ENCODE data around the gene FAM124B.
"Not testable (repeated sequence)": the region's sequence is repeated elsewhere in the genome, so short reads cannot be mapped to it uniquely, and the experiment has no call there.

The FAM124B gene

DNA sequence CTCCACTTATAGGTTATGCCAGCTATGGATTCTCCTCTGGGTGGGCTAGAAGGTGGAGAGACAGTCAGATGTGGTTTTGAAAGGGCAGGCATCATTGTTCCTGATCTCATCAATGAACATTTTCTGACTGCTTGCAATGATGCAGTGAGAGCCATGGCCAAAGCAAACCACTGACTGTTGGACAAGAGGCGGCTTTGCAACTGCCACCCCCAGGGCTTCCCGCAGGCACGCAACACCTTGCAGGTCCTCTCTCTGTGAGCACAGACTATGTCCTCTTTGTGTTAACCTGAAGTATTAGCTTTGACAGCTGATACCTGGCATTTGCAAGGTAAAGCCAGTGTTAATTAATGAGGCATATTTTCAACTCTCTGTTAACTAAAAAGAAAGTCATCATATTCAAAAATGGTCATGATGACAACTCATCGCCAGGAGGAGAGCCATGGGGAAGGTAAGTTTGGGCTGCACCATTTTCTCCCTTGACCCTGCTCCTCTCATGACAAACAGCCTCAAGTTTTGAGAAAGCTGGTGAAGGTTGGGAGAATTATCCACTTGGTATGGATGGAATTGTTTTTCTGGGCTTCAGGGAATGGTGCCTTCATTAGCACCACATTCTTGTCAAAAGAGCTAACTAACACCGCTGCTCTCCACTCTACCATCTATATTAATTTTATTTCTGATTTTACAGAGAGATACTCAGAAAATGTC, 14.9 kb upstream of the FAM124B start:
- no peak for DNase-seq

DNA sequence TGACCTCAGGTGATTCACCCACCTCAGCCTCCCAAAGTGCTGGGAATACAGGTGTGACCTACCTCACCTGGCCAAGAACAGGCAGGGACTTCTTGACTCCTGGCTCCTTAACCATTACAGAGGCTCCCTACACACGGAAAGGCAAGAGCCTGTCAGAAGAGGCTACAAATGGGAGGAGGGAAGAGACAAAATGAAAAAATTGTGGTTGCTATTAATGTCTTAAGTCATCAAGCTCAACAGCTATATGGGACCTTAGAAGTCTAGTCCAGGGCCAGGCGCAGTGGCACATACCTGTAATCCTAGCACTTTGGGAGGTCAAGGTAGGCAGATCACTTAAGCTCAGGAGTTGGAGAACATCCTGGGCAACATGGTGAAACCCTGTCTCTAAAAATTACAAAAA, 11.5 kb upstream of the FAM124B start:
- no peak for DNase-seq

DNA sequence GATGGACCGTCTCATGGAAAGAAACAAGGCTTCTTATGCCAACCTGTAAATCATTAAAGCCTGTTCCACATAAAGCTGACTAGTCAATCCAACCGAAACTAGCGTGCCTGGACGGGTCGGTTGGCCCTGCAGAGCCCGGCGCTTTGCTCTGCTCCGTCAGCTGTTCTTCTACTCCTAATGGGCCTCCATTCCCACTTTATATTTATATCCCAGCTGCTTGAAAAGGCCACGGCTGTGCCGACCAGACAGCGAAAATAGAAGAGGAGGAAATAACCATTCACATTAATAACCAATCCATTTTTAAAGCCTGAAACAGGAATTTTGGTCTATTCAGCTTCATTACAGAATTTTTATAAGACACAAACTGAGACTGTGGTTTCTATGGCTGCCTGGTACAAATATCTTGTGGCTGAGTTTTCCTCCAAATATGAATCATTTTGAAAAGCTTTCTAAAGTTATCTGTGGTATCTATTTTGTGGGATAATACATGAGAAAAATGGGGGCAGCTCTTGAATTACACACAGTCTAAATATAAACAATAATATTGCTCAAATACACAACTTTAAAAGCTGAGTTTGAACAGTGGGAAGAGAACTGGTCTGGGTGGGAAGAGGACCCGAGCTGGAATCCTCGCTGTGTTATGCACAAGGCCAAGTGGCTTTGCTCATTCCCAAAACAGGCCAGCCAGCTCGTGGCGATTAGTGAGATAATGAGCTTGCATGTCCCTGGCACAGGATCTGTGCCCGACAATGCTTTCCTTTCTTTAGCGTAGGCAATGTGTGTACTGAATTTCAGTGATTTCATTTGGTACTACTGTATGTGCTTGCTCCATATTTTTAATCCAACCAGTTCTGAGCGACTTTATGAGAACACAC, 10.5 kb upstream of the FAM124B start:
- peak in 25 of 58 donors; percentile 4 to 44 (median 17) for DNase-seq

DNA sequence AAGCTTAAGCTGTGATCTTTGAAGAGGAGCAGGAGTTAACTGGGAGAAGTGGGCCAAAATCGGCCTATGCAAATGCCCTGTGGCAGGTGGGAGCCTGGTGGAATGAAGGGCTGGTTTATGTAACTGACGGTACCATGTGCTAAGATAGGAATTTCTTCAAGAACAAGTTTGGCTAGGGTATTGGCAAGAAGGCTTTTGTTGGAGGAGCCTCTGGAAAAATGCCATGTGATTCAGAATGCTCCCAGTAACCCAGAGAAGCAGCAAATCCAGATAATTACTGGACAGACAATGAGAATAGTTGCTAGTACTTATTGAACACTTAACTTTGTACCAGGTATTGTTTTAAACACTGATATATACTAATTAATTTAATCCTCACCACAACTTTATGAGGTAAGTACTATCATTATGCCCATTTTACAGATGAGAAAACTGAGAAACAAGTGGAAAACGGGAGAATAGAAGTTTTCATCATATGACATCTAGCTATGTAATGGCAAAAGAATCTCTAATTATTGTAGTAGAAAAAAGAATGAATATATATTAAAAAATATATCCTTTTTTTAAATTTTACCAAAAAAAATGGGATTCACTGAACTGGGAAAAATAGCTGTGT, 9.1 kb upstream of the FAM124B start:
- DNase-seq = no peak

DNA sequence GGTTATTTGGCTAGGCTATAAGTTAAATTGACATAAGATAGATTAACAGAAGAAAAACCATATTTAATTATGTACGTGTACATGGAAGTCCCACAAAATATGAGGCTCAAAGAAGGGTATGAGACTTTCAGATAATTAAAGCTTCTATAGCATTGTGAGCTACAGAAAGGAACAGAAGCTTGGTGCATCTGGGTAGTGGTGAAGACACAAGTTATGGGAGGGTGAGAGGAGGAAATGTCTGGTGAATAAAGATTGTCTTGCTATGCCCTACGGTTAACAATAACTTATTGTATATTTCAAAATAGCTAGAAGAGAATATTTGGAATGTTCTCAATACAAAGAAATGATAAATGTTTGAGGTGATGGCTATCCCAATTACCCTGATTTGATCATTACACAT, 6.8 kb upstream of the FAM124B start:
- DNase-seq = no peak

DNA sequence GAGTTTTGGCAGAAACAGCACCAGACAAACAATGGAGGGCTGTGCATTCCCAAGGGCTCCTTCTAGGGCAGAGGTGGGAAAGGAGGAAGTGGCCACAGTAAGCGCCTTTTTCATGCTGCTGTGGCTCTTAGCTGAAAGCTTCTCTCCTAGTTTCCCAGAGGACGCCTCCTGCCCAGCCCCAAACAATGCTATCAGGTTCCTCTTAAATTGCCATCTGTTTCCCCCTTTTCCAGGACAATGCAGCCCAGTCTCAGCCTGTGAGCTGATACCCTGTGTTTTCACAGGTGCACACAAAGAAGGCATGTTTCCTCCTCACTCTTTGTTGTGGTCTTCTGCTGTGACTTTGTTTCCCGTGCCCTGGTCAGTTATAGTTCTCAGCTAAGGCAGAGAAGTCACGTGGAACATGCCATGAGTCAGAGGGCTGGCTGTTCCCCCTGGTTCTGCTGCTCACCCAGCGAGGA, 5.4 kb upstream of the FAM124B start:
- no peak for DNase-seq

DNA sequence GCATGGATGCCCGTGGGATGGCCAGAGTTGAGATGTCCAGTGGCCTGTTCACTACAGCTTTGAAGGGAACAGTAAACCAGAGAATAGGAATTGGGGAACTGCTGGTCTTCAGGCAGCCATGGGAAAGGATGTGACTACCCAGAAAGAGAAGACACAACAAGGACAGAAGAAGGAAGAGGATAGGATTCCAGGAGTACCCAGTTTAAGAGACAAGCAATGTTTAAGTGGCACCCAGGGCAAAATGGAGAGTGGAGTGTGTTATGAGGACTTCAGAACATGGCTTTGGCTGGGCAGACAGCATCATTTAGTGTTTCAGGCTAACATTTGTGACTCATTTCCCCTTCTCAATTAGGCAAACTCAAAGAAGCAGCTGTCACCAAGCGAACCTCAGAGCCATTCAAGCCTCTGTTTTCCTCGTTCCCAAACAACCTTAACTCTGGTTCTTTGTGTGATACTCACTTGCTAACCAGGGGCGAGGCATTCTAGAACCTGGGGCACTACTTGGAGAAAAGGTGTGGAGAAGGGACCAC, 4.0 kb upstream of the FAM124B start:
- DNase-seq = no peak

DNA sequence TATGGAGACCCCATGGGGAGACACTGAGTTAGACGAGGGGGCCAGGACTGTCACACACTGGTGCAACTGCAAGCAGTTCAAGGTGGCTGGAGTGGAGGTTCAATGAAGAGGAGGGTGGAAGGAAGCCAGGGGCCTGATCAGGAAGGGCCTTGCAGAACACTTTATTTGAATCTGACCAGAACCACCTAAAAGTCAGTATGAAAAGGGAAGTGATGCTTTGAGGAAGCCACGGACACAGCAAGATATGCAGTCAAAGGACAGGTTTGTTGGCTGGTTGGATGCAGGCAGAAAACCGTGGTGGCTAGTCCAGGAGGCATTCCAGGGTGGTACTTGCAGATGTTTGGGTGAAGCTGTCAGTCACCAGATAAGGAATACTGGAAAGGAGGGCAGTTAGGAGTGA, 3.5 kb upstream of the FAM124B start:
- DNase-seq = no peak

DNA sequence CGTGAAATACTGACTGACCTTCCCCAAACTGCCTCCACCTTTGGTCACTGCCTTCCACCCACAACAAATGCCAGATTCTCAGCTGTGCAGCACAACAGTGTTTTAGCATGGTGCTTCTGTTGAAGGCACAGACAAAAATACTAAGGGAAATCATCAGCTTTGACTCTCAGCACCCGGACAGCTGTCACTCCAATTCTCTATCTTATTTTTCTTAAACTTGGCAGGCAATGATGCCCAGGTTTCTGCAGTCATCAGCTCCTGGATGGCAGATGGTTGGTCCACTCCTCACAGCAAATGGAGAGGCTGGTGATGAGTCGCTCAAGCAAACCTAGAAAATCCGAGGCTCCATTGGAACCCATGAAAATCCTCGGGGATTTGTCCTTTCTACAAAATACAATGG, 2.9 kb upstream of the FAM124B start:
- DNase-seq = no peak

DNA sequence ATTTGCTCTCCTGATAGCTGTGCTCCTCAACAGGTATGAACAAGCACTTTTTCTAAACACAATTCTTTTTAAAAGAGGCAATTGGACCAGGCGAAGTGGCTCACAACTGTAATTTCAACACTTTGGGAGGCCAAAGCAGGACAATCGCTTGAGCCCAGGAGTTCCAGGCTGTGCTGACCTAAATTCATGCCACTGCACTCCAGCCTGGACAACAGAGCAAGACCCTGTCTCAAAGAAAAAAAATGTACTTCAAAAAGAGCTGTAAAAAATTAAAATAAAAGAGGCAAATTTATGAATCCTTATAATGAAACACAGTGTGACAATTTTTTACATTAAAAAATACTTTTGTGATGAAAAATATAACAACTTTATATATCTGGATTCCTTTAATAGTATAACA, 1.8 kb upstream of the FAM124B start:
- no peak for DNase-seq

DNA sequence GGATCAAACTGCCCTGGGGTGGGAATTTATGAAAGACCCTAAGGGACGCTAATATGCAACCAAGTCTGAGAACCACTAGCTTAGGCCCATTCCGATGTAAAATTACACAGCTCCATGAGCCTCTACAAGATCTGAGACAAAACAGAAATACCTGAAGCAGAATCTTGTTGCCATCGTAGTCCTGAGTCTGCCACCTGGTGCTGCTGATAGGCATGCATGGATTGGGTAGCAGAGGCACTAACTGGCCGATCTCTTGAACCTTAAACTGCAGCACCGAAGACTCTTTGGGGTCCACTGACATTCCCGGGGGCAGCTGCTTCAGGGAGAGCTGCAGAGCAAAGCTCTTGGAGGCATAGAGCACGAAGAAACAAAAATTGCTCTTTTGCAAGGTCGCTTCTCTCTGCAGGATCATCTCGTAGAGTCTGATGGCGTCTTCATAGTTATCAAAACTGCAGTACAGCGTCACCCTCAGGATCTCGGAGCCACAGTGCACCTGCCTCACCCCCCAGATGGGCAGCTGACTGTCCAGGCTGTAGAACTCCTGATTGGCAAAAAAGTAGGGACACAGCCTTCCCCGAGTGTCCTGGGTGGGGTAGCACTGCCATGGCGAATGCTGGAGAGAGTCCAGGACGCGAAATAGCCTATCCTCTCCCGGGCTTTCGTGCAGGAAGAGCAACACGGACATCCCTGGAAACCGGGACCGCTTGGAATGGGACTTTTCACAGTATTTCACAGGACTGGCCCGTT, 848 bp downstream of the FAM124B start:
- DNase-seq = no peak

DNA sequence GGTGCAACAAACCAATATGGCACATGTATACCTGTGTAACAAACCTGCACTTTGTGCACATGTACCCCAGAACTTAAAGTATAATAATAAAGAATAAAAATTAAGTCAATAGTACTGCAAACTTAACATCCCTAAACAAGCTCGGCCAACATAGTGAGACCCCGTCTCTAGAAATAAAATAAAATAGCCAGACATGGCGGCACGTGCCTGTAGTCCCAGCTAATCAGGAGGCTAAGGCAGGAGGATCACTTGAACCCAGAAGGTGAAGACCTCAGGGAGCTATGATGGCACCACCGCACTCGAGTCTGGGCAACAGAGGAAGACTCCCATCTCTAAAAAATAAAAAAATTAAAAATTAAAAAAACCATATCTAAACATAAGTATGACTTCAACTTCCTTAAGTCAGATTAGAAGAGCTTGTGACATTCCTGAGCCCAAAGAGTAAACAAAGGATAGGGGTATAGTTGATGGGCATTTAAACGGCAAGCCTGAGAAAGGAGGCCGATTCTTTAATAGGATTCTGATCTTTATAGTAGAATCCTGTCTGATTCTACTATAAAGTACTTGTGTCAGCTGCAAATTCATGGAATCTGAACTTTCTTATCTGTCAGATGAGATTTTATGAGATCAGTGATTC, 1.6 kb downstream of the FAM124B start:
- no peak for DNase-seq

DNA sequence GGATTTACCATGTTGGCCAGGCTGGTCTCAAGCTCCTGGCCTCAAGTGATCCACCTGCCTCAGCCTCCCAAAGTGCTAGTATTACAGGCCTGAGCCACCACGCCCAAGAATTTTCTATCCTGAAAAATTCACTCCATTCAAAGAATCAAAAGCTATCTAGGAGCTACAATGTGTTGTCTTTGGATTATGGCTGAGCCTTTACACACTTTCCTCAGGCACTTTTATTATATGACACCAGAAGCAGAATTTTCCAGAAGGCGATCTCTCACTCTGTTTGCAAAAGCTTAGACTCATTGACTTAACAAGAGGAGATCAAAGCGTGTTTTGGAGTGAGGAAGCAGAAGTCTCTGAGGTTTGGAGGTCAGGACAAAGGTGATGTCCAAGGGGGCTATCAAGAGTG, 3.6 kb downstream of the FAM124B start:
- no peak for DNase-seq

DNA sequence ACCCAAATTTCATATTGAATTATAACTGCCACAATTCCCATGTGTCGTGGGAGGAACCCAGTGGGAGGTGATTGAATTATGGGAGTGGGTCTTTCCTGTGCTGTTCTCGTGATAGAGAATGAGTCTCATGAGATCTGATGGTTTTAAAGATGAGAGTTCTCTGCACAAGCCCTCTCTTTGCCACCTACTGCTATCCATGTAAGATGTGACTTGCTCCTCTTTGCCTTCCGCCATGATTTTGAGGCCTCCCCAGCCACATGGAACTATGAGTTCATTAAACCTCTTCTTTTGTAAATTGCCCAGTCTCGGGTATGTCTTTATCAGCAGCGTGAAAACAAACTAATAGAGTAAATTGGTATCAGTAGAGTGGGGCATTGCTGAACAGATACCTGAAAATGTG, 4.8 kb downstream of the FAM124B start:
- DNase-seq = not testable (repeated sequence)

DNA sequence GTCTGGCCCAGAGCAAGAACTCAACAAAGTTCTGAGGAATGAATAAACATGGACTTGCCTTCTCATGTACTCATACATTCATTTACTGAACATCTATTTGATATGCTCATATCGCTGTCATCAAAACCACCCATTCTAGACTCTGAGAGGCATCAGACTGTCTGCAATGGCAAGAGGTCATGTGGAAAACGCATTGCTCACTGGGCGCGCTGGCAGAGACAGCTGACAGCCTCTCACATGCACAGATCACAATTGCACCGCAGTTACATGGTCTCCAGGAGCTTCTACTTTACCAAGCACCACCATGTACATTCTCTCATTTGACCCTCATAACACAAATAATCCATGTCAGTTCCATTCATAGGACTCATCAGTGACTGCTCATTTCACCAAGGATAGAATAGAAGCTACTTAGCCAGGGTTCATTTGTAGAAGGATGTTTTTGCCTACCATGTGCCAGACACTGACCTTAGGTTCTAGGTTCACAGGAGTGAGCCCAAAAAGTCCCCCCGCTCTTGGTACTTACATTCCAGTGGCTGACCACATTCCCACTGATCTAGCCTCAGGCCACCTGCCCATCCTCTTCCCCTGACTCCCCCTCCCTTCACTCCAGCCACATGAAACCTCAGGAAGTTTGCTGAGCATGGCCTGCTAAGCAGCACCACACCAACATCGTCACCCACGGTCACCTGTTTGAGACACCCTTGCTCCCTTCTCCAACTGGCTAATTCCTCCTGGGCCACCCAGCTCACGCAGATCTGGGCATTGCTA, 6.1 kb downstream of the FAM124B start:
- no peak for DNase-seq

DNA sequence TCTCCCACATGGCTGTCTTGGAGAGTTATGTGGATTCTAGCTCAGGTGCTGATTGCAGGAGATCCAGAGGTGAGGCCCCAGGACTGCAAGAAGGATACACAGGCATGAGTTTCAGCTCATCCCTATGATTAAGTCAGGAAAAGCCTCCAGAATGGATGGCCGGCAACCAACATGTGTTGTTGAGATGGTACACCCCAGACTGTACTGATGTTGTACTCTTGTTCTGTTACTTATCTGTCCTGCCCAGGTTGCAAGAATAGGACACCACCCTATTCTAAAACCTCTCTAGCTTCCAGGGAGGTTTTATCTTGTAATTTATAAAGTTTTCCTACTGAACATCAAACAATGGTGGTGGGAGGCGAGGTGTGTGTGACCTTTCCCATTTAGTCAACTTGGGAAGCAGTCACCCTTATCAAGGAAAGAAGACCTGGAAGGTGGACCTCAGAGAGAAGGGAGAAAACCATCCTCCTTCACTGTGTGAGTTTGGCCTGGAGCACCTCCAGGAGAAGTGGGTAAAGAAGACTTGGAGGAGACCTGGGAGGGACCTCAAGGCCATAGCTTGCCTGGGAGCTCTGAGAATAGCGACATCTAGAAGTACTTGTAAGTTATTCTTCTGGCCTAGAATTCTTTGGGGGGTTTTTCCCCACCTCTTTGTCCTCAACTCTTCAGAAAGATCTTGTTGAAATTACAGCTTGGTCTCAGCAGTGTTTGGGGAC, 8.6 kb downstream of the FAM124B start:
- no peak for DNase-seq

DNA sequence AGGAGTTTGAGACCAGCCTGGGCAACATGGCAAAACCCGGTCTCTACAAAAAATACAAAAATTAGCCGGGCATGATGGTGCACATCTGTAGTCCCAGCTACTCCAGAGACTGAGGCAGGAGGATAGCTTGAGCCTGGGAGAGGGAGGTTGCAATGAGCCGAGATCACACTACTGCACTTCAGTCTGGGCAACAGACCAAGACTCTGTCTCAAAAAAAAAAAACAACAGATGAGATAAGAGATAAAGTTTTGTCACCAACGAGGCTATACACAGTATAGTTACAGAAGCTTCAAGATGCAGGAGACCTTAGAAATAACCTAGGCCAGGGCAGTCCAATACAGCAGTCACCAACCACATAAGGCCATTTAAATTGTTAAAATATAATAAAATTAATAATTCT, 9.4 kb downstream of the FAM124B start:
- DNase-seq = no peak

DNA sequence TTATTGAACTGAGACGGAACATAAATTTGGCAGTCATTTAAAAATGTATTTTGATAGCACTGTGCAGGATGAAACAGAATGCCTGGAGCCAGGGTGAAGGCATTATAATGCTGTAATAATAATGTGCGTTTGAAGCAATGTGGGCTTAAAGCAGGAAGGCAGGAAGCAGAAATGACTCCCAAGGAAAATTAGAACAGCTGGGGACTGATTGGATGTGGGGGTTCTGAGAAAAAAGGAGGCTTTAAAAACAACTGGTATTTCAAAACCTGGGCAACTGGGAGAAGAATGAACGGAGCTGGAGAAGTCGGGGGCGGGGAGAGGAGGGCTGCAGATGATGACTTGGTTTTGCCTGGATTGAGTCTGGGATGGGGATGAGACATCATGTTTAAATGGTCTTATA, 12.6 kb downstream of the FAM124B start:
- no peak for DNase-seq

DNA sequence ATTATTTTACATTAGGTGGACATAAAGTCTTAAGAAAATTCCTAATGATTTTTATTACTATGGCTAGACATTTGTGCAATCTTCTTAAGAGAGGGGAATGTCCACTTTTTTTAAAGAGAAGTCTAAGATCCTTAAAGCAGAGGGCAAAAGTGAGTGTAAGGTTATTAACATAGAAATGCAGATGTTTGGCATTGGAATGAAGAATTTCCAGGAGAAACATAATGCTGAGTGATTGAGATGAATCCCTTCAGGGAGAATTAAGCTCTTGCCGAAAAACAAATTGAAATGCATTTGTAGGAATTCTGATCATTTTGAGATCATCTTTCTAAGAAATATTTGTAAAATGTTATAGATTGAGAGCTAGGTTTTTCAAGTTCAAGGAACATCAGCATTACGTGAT, 15.0 kb downstream of the FAM124B start:
- DNase-seq = no peak
